SW 1271 (cell line): ENCODE results near the gene OTOP1.
"Not testable (repeated sequence)": the region's sequence is repeated elsewhere in the genome, so short reads cannot be mapped to it uniquely, and the experiment has no call there.

Experiments
- DNase-seq, 2 experiments: peaks; one replicate each; lab custom pipeline; 2025; lab: John Stamatoyannopoulos, UW

OTOP1 gene

GRCh38 chr4:4164532-4165173, 62.1 kb downstream of the OTOP1 start:
- not testable (repeated sequence) for DNase-seq

- DNase-seq: not testable (repeated sequence)
These were observed 64.5 kb downstream of the OTOP1 start for GRCh38 chr4:4162186-4162585.

GRCh38 chr4:4160956-4161665, 65.6 kb downstream of the OTOP1 start:
- DNase-seq: not testable (repeated sequence)

- peak in 1 of 2 experiments; percentile 1 for DNase-seq
These were observed 81.1 kb downstream of the OTOP1 start for GRCh38 chr4:4145622-4146021.

GRCh38 chr4:4143376-4143775, 83.4 kb downstream of the OTOP1 start:
- DNase-seq: not testable (repeated sequence)

- DNase-seq: not testable (repeated sequence)
These were observed 84.0 kb downstream of the OTOP1 start for GRCh38 chr4:4142679-4143078.

GRCh38 chr4:4141186-4141585, 85.5 kb downstream of the OTOP1 start:
- not testable (repeated sequence) for DNase-seq
